ENCODE measurements around the gene SH3TC1.

Gene SH3TC1

DNA sequence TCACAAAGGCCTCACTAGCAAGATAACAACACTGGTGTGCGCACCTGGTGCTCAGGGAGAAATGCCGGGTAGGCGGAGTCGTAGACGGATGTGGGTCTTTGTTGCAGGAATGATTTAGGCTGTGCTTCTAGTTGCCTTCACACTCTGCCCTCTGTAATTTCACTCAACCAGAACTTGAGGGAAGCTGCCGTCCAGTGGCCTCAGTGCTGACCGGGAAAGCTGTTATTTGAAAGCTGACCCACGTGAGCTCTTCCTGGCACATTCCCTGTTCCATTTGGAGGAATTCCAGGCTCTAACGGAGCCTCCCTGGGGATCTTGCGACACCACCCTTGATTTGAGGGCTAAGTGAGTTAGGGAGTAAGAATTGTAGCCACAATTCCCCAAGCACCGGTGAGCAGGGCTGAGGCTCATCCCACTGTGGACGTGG is 15.9 kb downstream of the SH3TC1 start:
- Histone ChIP-seq H3K4me3 (ENCODE audit: low read depth, low read length) (no peak overlapping the region), H3K36me3 (ENCODE audit: control insufficient read depth, insufficient read depth, low read length) (no peaks in the 10 kb centered on the region), H3K4me1 (ENCODE audit: control insufficient read depth, insufficient read depth, low read length) (no peaks in the 10 kb centered on the region), H3K9me3 (ENCODE audit: control insufficient read depth, insufficient read depth, low read length) (no peaks in the 10 kb centered on the region), H3K9ac (ENCODE audit: low read depth, low read length) (no peak overlapping the region), H3K27me3 (ENCODE audit: control insufficient read depth, insufficient read depth, low read length) (no peaks in the 10 kb centered on the region)

DNA sequence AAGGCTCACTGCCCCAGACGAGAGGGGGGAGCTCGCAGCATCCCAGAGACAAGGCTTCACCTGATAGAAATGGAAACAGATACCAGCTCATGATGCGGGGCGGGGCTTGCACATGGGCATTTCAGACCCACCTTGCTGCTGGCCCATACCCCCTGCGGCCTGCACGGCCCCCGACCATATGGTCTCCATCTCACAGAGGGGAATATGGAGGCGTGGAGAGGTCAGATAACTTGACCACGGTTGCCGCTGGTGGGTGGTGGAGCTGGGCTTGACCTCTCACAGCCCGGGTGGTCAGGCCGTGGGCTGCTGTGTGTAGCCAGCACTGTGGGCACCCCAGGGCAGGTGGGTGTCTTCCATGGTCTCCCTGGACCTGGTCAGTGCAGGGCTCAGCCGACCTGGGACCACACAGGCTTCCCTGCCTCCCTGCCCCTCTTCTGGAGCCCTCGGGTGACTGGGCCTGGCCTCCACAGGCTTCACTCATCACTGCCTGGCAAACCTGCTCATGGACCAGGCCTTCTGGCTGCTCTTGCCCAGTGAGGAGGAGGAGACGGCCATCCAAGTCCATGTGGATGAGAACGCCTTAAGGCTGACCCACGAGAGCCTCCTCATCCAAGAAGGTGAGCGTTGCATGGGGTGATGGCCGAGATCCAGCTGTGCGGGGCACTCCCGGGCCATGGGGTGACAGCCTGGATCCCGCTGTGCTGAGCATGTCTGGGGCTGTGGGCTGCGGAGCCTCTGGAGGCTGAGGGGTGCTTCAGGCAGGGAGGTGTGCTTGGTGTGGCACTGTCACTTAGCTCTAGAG is 16.8 kb downstream of the SH3TC1 start:
- Histone ChIP-seq H3K4me3 (ENCODE audit: low read depth, low read length) (no peak overlapping the region), H3K4me1 (ENCODE audit: control insufficient read depth, insufficient read depth, low read length) (no peaks in the 10 kb centered on the region), H3K36me3 (ENCODE audit: control insufficient read depth, insufficient read depth, low read length) (no peaks in the 10 kb centered on the region), H3K9me3 (ENCODE audit: control insufficient read depth, insufficient read depth, low read length) (no peaks in the 10 kb centered on the region), H3K27me3 (ENCODE audit: control insufficient read depth, insufficient read depth, low read length) (no peaks in the 10 kb centered on the region), H3K9ac (ENCODE audit: low read depth, low read length) (no peak overlapping the region)

- Histone ChIP-seq H3K4me3 (ENCODE audit: low read depth, low read length) (no peak overlapping the region), H3K27me3 (ENCODE audit: control insufficient read depth, insufficient read depth, low read length) (no peaks in the 10 kb centered on the region), H3K4me1 (ENCODE audit: control insufficient read depth, insufficient read depth, low read length) (no peaks in the 10 kb centered on the region), H3K9ac (ENCODE audit: low read depth, low read length) (no peak overlapping the region), H3K9me3 (ENCODE audit: control insufficient read depth, insufficient read depth, low read length) (no peaks in the 10 kb centered on the region), H3K36me3 (ENCODE audit: control insufficient read depth, insufficient read depth, low read length) (no peaks in the 10 kb centered on the region)
These were observed 17.6 kb downstream of the SH3TC1 start for GRCh38 chr4:8216443-8217245.

GRCh38 chr4:8217246-8217511 is 18.1 kb downstream of the SH3TC1 start:
- H3K36me3 ChIP-seq (ENCODE audit: control insufficient read depth, insufficient read depth, low read length): no peaks in the 10 kb centered on the region
- no peaks in the 10 kb centered on the region for H3K9me3 ChIP-seq (ENCODE audit: control insufficient read depth, insufficient read depth, low read length)
- no peaks in the 10 kb centered on the region for H3K27me3 ChIP-seq (ENCODE audit: control insufficient read depth, insufficient read depth, low read length)
- no peak overlapping the region for H3K9ac ChIP-seq (ENCODE audit: low read depth, low read length)
- H3K4me3 ChIP-seq (ENCODE audit: low read depth, low read length): no peak overlapping the region
- H3K4me1 ChIP-seq (ENCODE audit: control insufficient read depth, insufficient read depth, low read length): no peaks in the 10 kb centered on the region

DNA sequence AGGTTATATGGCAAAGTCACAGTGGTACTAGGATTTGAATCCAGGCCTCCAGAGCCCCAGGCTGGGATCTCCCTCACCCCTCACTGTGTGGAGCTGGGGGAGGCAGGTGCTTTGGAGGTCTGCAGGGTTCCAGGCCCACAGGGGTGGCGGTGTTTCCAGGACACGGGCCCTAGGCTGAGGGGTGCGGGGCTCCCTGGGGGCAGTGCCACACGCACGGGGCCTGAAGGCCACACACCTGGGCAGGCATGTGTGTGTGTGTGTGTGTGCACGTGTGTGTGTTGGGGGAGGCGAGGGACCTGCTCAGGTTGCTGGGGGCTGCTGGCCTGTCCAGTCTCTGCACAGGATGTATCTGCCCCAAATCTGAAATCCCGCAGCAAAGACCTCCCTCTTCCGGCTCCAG is 18.8 kb downstream of the SH3TC1 start:
- no peaks in the 10 kb centered on the region for H3K27me3 ChIP-seq (ENCODE audit: control insufficient read depth, insufficient read depth, low read length)
- H3K4me3 ChIP-seq (ENCODE audit: low read depth, low read length): no peak overlapping the region
- H3K9ac ChIP-seq (ENCODE audit: low read depth, low read length): no peak overlapping the region
- H3K9me3 ChIP-seq (ENCODE audit: control insufficient read depth, insufficient read depth, low read length): no peaks in the 10 kb centered on the region
- no peaks in the 10 kb centered on the region for H3K4me1 ChIP-seq (ENCODE audit: control insufficient read depth, insufficient read depth, low read length)
- H3K36me3 ChIP-seq (ENCODE audit: control insufficient read depth, insufficient read depth, low read length): no peaks in the 10 kb centered on the region

GRCh38 chr4:8218371-8219031 is 19.4 kb downstream of the SH3TC1 start:
- H3K9ac ChIP-seq (ENCODE audit: low read depth, low read length): no peak overlapping the region
- H3K4me1 ChIP-seq (ENCODE audit: control insufficient read depth, insufficient read depth, low read length): no peaks in the 10 kb centered on the region
- H3K36me3 ChIP-seq (ENCODE audit: control insufficient read depth, insufficient read depth, low read length): no peaks in the 10 kb centered on the region
- H3K27me3 ChIP-seq (ENCODE audit: control insufficient read depth, insufficient read depth, low read length): no peaks in the 10 kb centered on the region
- no peak overlapping the region for H3K4me3 ChIP-seq (ENCODE audit: low read depth, low read length)
- no peaks in the 10 kb centered on the region for H3K9me3 ChIP-seq (ENCODE audit: control insufficient read depth, insufficient read depth, low read length)

DNA sequence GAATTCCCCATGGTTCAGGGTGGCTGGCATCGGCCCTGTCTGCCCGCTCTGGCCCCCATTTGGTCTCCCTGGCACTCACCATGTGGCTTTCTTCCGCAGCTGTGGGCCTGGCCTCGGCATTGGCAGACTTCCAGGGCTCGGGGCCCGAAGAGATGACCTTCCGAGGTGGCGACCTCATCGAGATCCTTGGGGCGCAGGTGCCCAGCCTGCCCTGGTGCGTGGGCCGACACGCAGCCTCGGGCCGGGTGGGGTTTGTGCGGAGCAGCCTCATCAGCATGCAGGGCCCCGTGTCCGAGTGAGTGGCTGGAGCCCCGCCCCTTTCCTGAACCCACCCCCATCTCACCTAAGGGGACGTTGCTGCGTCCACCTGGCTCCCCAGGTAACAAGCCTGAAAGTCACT is 20.1 kb downstream of the SH3TC1 start:
- Histone ChIP-seq H3K4me3 (ENCODE audit: low read depth, low read length) (no peak overlapping the region), H3K9me3 (ENCODE audit: control insufficient read depth, insufficient read depth, low read length) (no peaks in the 10 kb centered on the region), H3K4me1 (ENCODE audit: control insufficient read depth, insufficient read depth, low read length) (no peaks in the 10 kb centered on the region), H3K36me3 (ENCODE audit: control insufficient read depth, insufficient read depth, low read length) (no peaks in the 10 kb centered on the region), H3K27me3 (ENCODE audit: control insufficient read depth, insufficient read depth, low read length) (no peaks in the 10 kb centered on the region), H3K9ac (ENCODE audit: low read depth, low read length) (no peak overlapping the region)

DNA sequence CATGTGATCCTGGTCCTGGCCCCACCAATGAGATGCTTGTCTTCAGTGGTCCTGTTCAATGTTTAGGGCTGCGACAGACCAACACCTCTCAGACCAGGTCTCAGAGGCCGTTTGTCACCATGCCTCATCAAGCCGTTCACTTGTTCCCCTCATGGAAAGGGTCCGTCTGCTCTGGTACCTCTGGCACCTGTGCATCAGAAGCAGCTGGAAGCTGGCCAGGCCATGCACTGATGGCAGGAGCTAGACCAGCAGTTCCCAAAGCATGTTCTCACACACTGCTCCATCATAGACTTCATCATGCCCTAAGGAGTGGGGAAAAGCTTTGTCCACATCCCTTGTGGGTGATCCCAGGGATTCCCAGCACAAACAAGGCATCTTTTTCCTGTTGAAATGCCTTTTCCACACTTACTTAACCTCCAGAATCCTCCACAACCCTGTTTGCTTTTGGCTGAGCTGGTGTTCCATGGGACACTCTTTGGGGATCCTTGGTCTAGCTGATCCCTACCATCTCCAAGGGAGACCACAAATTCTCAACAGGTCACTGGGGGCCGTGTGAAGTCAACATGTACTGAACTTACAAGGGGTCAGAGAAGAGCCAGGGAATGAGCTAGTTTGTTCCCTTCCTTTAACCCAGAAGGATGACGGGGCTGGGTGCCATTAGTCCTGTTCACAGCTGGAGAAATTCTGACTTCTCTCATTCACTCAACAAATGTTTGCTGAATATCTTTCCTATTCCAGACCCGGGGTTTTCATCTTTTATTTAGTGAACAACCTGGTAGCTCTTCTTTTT is 21.8 kb downstream of the SH3TC1 start:
- Histone ChIP-seq H3K36me3 (ENCODE audit: control insufficient read depth, insufficient read depth, low read length) (no peaks in the 10 kb centered on the region), H3K9me3 (ENCODE audit: control insufficient read depth, insufficient read depth, low read length) (no peaks in the 10 kb centered on the region), H3K9ac (ENCODE audit: low read depth, low read length) (no peak overlapping the region), H3K27me3 (ENCODE audit: control insufficient read depth, insufficient read depth, low read length) (no peaks in the 10 kb centered on the region), H3K4me1 (ENCODE audit: control insufficient read depth, insufficient read depth, low read length) (peaks cover 3% of the 10 kb centered on the region), H3K4me3 (ENCODE audit: low read depth, low read length) (no peak overlapping the region)

- Histone ChIP-seq H3K4me1 (ENCODE audit: control insufficient read depth, insufficient read depth, low read length) (peaks cover 7% of the 10 kb centered on the region), H3K9ac (ENCODE audit: low read depth, low read length) (no peak overlapping the region), H3K9me3 (ENCODE audit: control insufficient read depth, insufficient read depth, low read length) (no peaks in the 10 kb centered on the region), H3K36me3 (ENCODE audit: control insufficient read depth, insufficient read depth, low read length) (no peaks in the 10 kb centered on the region), H3K4me3 (ENCODE audit: low read depth, low read length) (no peak overlapping the region), H3K27me3 (ENCODE audit: control insufficient read depth, insufficient read depth, low read length) (no peaks in the 10 kb centered on the region)
These were observed 22.4 kb downstream of the SH3TC1 start for GRCh38 chr4:8221476-8221875.

DNA sequence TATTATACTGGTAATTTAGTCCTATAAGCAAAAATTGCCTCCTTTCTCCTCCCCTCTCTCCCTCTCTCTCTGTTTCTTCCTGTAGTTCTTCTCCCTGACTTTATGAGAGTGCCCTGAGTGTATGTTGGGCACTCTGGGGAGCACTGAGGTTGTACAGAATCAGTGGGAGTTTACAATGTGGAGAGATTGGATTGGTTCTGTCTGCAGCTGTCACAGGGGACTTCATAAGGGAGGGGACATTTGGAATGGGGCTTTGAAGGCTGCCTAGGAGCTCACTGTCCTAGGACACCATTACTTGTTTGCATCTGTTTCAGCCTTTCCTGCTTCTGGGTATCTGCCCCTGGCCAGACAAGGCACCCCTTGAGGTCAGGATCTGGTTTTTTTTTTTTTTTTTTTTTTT is 22.9 kb downstream of the SH3TC1 start:
- Histone ChIP-seq H3K4me1 (ENCODE audit: control insufficient read depth, insufficient read depth, low read length) (peaks cover 7% of the 10 kb centered on the region), H3K4me3 (ENCODE audit: low read depth, low read length) (no peak overlapping the region), H3K9ac (ENCODE audit: low read depth, low read length) (no peak overlapping the region), H3K36me3 (ENCODE audit: control insufficient read depth, insufficient read depth, low read length) (no peaks in the 10 kb centered on the region), H3K27me3 (ENCODE audit: control insufficient read depth, insufficient read depth, low read length) (no peaks in the 10 kb centered on the region), H3K9me3 (ENCODE audit: control insufficient read depth, insufficient read depth, low read length) (no peaks in the 10 kb centered on the region)

- Histone ChIP-seq H3K4me1 (ENCODE audit: control insufficient read depth, insufficient read depth, low read length) (peaks cover 7% of the 10 kb centered on the region), H3K36me3 (ENCODE audit: control insufficient read depth, insufficient read depth, low read length) (no peaks in the 10 kb centered on the region), H3K9ac (ENCODE audit: low read depth, low read length) (no peak overlapping the region), H3K9me3 (ENCODE audit: control insufficient read depth, insufficient read depth, low read length) (no peaks in the 10 kb centered on the region), H3K27me3 (ENCODE audit: control insufficient read depth, insufficient read depth, low read length) (no peaks in the 10 kb centered on the region), H3K4me3 (ENCODE audit: low read depth, low read length) (no peak overlapping the region)
These were observed 23.7 kb downstream of the SH3TC1 start for GRCh38 chr4:8222609-8223388.

Measured in iPS-15b (cell line).